Erythroblast (primary cell): ENCODE results near the gene PPP2R3A.

Experiments used
- GATA1 ChIP-seq: IDR thresholded peaks from 2 replicates; pipeline ENCODE4 v1.6.1; 2011; ENCODE audit warnings: low read depth, mild to moderate bottlenecking, control low read depth, low read length, moderate library complexity
- POLR2A ChIP-seq: IDR thresholded peaks from 2 replicates; pipeline ENCODE4 v1.6.1; 2011; ENCODE audit warnings: mild to moderate bottlenecking, low read length

GRCh38 chr3:136196401-136197158, 231.1 kb downstream of the PPP2R3A start:
- TF ChIP-seq POLR2A: peak; percentile 94
- TF ChIP-seq GATA1: no peak
